Trophoblast cell (in vitro differentiated cells and primary cell): ENCODE data around the gene NLRP4.

Source experiments
- DNase-seq, 2 donors: peaks; one replicate each; pipeline ENCODE4 v3.0.0-alpha.2; 2016
- H2AFZ ChIP-seq: 2 replicates; pipeline ENCODE4 v1.6.1; 2013; ENCODE audit warnings: low read length, moderate library complexity, mild to moderate bottlenecking; ENCODE audit not compliant: insufficient read depth, poor library complexity
- H2AK5ac ChIP-seq: 2 replicates; pipeline ENCODE4 v1.6.1; 2013; ENCODE audit warnings: mild to moderate bottlenecking, low read length
- H2BK120ac ChIP-seq: 2 replicates; pipeline ENCODE4 v1.6.1; 2013; ENCODE audit warnings: low read length, mild to moderate bottlenecking, moderate library complexity; ENCODE audit not compliant: insufficient read depth, poor library complexity
- H2BK12ac ChIP-seq: 2 replicates; pipeline ENCODE4 v1.6.1; 2013; ENCODE audit warnings: mild to moderate bottlenecking, low read length, moderate library complexity
- H2BK5ac ChIP-seq: 2 replicates; pipeline ENCODE4 v1.6.1; 2013; ENCODE audit warnings: low read length, low read depth, moderate library complexity, mild to moderate bottlenecking; ENCODE audit not compliant: poor library complexity
- H3K14ac ChIP-seq: 2 replicates; pipeline ENCODE4 v1.6.1; 2013; ENCODE audit warnings: mild to moderate bottlenecking, low read length
- H3K18ac ChIP-seq: 2 replicates; pipeline ENCODE4 v1.6.1; 2013; ENCODE audit warnings: mild to moderate bottlenecking, low read length
- H3K23ac ChIP-seq: 2 replicates; pipeline ENCODE4 v1.6.1; 2013; ENCODE audit warnings: low read length
- H3K27ac ChIP-seq: 2 replicates; pipeline ENCODE4 v1.5.1; 2013; ENCODE audit warnings: low read depth, mild to moderate bottlenecking, inconsistent platforms, low read length, moderate library complexity
- H3K27me3 ChIP-seq: 2 replicates; pipeline ENCODE4 v1.6.1; 2013; ENCODE audit warnings: inconsistent platforms, mild to moderate bottlenecking, low read length, moderate library complexity; ENCODE audit not compliant: insufficient read depth
- H3K36me3 ChIP-seq, 2 experiments: 1 replicate in 1 of 2; 2 replicates in 1 of 2; pipeline ENCODE4 v1.6.1; 2013; ENCODE audit warnings: low read length in 2 of 2, mild to moderate bottlenecking in 2 of 2, moderate library complexity in 1 of 2; ENCODE audit not compliant: insufficient read depth in 2 of 2, control insufficient read depth in 1 of 2
- H3K4ac ChIP-seq: 2 replicates; pipeline ENCODE4 v1.6.1; 2013; ENCODE audit warnings: low read depth, mild to moderate bottlenecking, low read length, moderate library complexity
- H3K4me1 ChIP-seq, 2 experiments: 1 replicate in 1 of 2; 2 replicates in 1 of 2; pipeline ENCODE4 v1.6.1; 2013; ENCODE audit warnings: low read length in 2 of 2, mild to moderate bottlenecking in 2 of 2, moderate library complexity in 1 of 2; ENCODE audit not compliant: insufficient read depth in 2 of 2, control insufficient read depth in 1 of 2
- H3K4me2 ChIP-seq: 2 replicates; pipeline ENCODE4 v1.6.1; 2013; ENCODE audit warnings: inconsistent platforms, mild to moderate bottlenecking, low read length, moderate library complexity
- H3K4me3 ChIP-seq: 2 replicates; pipeline ENCODE4 v1.5.1; 2013; ENCODE audit warnings: mild to moderate bottlenecking, low read depth, low read length, inconsistent platforms
- H3K79me1 ChIP-seq: one replicate; pipeline ENCODE4 v1.6.1; 2013; ENCODE audit warnings: low read length
- H3K79me2 ChIP-seq: 2 replicates; pipeline ENCODE4 v1.6.1; 2013; ENCODE audit warnings: low read length, mild to moderate bottlenecking; ENCODE audit not compliant: control insufficient read depth, insufficient read depth, poor library complexity
- H3K9ac ChIP-seq: 2 replicates; pipeline ENCODE4 v1.6.1; 2013; ENCODE audit warnings: mild to moderate bottlenecking, low read length
- H3K9me3 ChIP-seq: 2 replicates; pipeline ENCODE4 v1.6.1; 2013; ENCODE audit warnings: low read depth, mild to moderate bottlenecking, control low read depth, inconsistent platforms, low read length; ENCODE audit not compliant: insufficient read depth
- H4K12ac ChIP-seq: 2 replicates; pipeline ENCODE4 v1.6.1; 2013; ENCODE audit warnings: low read depth, mild to moderate bottlenecking, low read length, moderate library complexity
- H4K8ac ChIP-seq: 2 replicates; pipeline ENCODE4 v1.6.1; 2013; ENCODE audit warnings: low read depth, mild to moderate bottlenecking, low read length, moderate library complexity
- H4K91ac ChIP-seq: one replicate; pipeline ENCODE4 v1.6.1; 2013; ENCODE audit warnings: low read depth, mild to moderate bottlenecking, low read length, moderate library complexity
- WGBS: extraction: QIAGEN DNeasy Blood & Tissue Kit; methylation state at CpG from one replicate; pipeline ENCODE4 v1.1.7; 2013; ENCODE audit warnings: missing lambda C conversion rate; ENCODE audit not compliant: insufficient read length, insufficient coverage; ENCODE audit errors: extremely low coverage; 5-methylcytosine and 5-hydroxymethylcytosine counted together

The NLRP4 gene

DNA sequence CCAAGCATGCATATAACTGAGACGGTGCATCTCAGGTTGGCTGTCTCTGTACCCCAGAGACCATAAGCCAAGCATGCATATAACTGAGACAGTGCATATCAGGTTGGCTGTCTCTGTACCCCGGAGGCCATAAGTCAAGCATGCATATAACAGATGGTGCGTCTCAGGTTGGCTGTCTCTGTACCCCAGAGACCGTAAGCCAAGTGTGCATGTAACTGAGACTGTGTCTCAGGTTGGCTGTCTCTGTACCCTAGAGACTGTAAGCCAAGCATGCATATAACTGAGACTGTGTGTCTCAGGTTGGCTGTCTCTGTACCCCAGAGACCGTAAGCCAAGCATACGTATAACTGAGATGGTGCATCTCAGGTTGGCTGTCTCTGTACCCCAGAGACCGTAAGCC, 30.8 kb downstream of the NLRP4 start:
- Histone ChIP-seq H3K9ac (no peak overlapping the region), H4K8ac (no peak overlapping the region), H3K23ac (no peak overlapping the region), H3K4me2 (no peak overlapping the region), H2AFZ (no peak overlapping the region), H2BK5ac (no peak overlapping the region), H2BK120ac (no peak overlapping the region), H3K36me3 (no peaks in the 10 kb centered on the region), H2BK12ac (no peak overlapping the region), H3K4me1 (no peaks in the 10 kb centered on the region), H3K79me2 (no peaks in the 10 kb centered on the region), H4K91ac (no peak overlapping the region), H4K12ac (no peak overlapping the region), H3K27ac (no peak overlapping the region), H3K79me1 (no peaks in the 10 kb centered on the region), H3K27me3 (peaks cover 2% of the 10 kb centered on the region), H3K14ac (no peak overlapping the region), H3K18ac (no peak overlapping the region), H3K4me3 (peak overlapping the region; percentile 41), H2AK5ac (no peak overlapping the region), H3K4ac (no peak overlapping the region), H3K9me3 (peaks cover 25% of the 10 kb centered on the region)
- no peak for DNase-seq
- no CpG with 5 or more reads among the region's 7 CpGs for WGBS

DNA sequence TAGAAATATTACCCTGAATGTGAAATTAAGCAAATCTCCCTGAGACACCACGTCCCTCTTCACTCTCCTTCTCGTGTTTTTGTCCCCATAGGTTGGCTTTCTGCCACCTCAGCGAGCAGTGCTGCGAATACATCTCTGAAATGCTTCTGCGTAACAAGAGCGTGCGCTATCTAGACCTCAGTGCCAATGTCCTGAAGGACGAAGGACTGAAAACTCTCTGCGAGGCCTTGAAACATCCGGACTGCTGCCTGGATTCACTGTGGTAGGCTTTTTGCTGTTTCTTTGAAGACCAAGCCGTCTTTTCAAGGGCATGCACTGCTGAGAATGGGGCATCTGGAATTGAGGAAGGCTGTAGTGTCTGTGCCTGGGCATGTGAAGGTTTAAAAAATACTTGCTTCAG, 34.4 kb downstream of the NLRP4 start:
- Histone ChIP-seq H2BK120ac (no peak overlapping the region), H3K36me3 (no peaks in the 10 kb centered on the region), H3K4ac (no peak overlapping the region), H2AFZ (no peak overlapping the region), H2BK12ac (no peak overlapping the region), H3K27ac (no peak overlapping the region), H3K9ac (no peak overlapping the region), H4K12ac (no peak overlapping the region), H4K8ac (no peak overlapping the region), H3K4me1 (no peaks in the 10 kb centered on the region), H2AK5ac (no peak overlapping the region), H2BK5ac (no peak overlapping the region), H3K18ac (no peak overlapping the region), H3K79me2 (no peaks in the 10 kb centered on the region), H3K9me3 (peaks cover 21% of the 10 kb centered on the region), H3K23ac (no peak overlapping the region), H3K4me2 (no peak overlapping the region), H3K14ac (no peak overlapping the region), H3K79me1 (no peaks in the 10 kb centered on the region), H3K27me3 (no peaks in the 10 kb centered on the region), H4K91ac (no peak overlapping the region), H3K4me3 (no peak overlapping the region)
- WGBS = no CpG with 5 or more reads among the region's 11 CpGs
- no peak for DNase-seq

DNA sequence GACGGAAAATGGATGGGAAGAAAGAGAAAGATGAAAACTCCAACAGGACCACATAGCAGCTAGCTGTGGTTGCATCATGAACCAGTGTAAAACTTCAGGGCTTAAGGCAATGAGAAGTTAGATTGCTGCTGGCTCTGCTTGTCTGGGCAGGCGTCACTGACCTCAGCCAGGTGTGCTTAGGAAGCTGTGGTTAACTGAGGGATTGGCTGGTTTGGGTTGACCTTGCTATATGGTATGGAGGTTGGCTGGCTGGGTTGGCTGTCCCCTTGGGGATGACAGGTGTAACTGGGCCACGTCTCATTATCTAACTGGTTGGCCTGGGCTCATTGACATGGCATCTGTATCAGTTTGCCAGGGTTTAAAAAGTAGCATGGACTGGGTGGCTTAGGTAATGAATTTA, 40.9 kb downstream of the NLRP4 start:
- H3K4me1 ChIP-seq = no peaks in the 10 kb centered on the region
- H3K14ac ChIP-seq = no peak overlapping the region
- no peak overlapping the region for H4K91ac ChIP-seq
- H3K79me2 ChIP-seq = no peaks in the 10 kb centered on the region
- H3K79me1 ChIP-seq = no peaks in the 10 kb centered on the region
- H2AFZ ChIP-seq = no peak overlapping the region
- H3K4me2 ChIP-seq = no peak overlapping the region
- no peak overlapping the region for H2AK5ac ChIP-seq
- no peak overlapping the region for H4K8ac ChIP-seq
- DNase-seq = peak in 1 of 2 donors; percentile 51
- no peak overlapping the region for H4K12ac ChIP-seq
- H2BK5ac ChIP-seq = no peak overlapping the region
- H3K9ac ChIP-seq = no peak overlapping the region
- H3K4me3 ChIP-seq = no peak overlapping the region
- H3K9me3 ChIP-seq = peaks cover 22% of the 10 kb centered on the region
- no peaks in the 10 kb centered on the region for H3K36me3 ChIP-seq
- H3K27ac ChIP-seq = no peak overlapping the region
- H3K27me3 ChIP-seq = no peaks in the 10 kb centered on the region
- H2BK120ac ChIP-seq = no peak overlapping the region
- H3K4ac ChIP-seq = no peak overlapping the region
- H2BK12ac ChIP-seq = no peak overlapping the region
- no peak overlapping the region for H3K23ac ChIP-seq
- H3K18ac ChIP-seq = no peak overlapping the region
- WGBS = no CpG with 5 or more reads among the region's 3 CpGs

DNA sequence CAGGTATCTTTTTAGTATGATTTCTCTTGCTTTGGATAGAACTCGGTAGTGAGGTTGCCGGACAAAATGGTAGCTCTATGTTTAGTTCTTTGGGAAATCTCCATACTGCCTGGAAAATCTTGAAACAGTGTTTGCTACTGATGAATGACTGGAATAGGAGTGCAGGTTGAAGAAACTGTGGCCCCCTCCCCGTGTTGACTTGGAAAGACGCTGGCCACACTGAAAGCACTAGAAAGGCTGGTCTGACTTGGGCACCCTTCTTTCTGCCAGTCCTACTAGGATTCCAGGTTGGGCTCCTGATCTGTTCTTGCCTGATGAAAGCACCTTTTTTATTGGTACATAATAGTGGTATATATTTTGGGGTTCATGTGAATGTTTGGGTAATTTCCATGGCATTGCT, 46.3 kb downstream of the NLRP4 start:
- no peaks in the 10 kb centered on the region for H3K4me1 ChIP-seq
- H3K4ac ChIP-seq = no peak overlapping the region
- no peak overlapping the region for H3K23ac ChIP-seq
- no peaks in the 10 kb centered on the region for H3K36me3 ChIP-seq
- no peak overlapping the region for H3K18ac ChIP-seq
- H2AK5ac ChIP-seq = no peak overlapping the region
- DNase-seq = no peak
- no peaks in the 10 kb centered on the region for H3K27me3 ChIP-seq
- H3K9ac ChIP-seq = no peak overlapping the region
- H2BK12ac ChIP-seq = no peak overlapping the region
- H3K79me1 ChIP-seq = no peaks in the 10 kb centered on the region
- H2BK120ac ChIP-seq = no peak overlapping the region
- H4K12ac ChIP-seq = no peak overlapping the region
- WGBS = no CpG with 5 or more reads among the region's 4 CpGs
- H3K9me3 ChIP-seq = peaks cover 25% of the 10 kb centered on the region
- H3K27ac ChIP-seq = no peak overlapping the region
- no peak overlapping the region for H3K4me3 ChIP-seq
- no peak overlapping the region for H2BK5ac ChIP-seq
- H4K91ac ChIP-seq = no peak overlapping the region
- no peak overlapping the region for H3K14ac ChIP-seq
- H4K8ac ChIP-seq = no peak overlapping the region
- no peak overlapping the region for H3K4me2 ChIP-seq
- H2AFZ ChIP-seq = no peak overlapping the region
- no peaks in the 10 kb centered on the region for H3K79me2 ChIP-seq
